HL-60/S4 treated with phorbol 12-myristate 13-acetate at 8.2 ng/mL for 4 days and 3 days (cell line): ENCODE results near the gene ZBTB7C.

Experiments
- in situ Hi-C: fragments of 300-500 bp; cut with MboI; formaldehyde crosslinking; loops from 2 replicates; pipeline ENCODE4 v1.15.0; 2022; ENCODE audit warnings: low sequenced_read_pairs

ZBTB7C gene

DNA sequence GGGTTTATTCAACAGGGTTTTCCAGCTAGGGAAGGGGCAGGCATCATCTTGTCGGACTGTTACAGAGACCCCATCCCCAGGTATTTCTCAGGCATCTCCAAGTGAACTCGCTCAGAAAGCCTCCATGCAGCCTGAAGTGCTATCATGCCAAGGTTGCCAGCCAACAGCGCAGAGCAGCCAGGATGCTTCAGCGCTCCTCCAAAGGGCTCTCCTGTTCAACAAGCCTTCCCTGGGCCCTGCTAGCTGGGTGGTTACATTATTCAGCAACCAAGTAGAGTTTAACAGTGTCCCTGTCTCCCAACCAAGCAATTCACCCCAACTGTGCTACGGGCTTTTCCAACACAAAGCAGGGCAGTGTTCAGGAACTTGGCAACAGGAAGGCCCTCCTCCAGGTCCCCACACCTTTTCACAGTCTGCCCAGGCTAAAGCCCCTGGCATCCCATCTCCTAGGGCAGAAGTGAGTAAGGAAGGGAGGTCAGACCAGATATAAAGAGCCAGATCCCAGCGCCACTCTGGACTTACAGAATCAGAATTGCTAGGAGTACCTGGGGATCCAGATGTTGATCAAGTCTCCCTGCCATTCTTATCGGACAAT, 52.9 kb downstream of the ZBTB7C start:
- in situ Hi-C loops: no loop called here

DNA sequence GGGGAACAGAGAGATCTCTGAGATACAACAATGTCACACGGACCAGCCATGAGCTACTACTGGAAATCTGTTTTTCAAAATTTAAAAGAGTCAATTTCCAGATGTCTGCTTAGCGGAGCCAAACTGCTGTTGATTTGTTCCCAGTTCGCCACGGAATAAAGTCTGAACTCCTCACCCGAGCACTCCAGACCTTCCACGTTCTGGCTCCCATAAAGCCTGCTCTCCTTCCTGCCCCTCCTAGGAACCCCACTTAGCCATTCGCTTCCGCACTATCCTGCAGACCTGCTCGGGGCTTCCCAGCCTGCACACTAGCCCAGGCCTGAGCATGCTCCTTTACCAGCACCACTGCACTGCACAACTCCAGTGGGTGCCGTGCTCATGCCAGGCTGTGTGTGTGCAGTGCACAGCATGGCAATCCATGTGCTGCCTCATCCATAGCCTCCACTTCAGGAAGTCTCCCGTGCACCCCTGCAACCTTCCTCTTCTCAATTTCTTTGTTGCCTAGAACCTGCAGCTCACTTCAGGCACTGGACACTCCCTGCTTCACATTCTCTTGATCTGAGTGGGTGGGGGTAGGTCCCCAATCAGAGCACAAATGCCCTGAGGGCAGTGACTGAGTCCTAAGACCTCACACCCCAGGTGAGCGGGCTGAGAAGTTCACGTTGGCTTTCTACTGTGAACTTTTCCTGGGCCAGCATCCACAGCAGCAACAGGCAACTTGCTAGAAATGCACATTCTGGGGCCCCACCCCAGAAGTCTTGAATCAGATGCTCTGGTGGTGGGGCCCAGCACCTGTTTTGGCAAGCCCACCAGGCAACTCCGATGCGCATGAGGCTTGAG, 53.7 kb downstream of the ZBTB7C start:
- in situ Hi-C loops: no loop called here

GRCh38 chr18:48354746-48355260, 54.4 kb downstream of the ZBTB7C start:
- in situ Hi-C loops: no loop called here

- in situ Hi-C loops: no loop called here
Measured at GRCh38 chr18:48352051-48352755, 57.0 kb downstream of the ZBTB7C start.

DNA sequence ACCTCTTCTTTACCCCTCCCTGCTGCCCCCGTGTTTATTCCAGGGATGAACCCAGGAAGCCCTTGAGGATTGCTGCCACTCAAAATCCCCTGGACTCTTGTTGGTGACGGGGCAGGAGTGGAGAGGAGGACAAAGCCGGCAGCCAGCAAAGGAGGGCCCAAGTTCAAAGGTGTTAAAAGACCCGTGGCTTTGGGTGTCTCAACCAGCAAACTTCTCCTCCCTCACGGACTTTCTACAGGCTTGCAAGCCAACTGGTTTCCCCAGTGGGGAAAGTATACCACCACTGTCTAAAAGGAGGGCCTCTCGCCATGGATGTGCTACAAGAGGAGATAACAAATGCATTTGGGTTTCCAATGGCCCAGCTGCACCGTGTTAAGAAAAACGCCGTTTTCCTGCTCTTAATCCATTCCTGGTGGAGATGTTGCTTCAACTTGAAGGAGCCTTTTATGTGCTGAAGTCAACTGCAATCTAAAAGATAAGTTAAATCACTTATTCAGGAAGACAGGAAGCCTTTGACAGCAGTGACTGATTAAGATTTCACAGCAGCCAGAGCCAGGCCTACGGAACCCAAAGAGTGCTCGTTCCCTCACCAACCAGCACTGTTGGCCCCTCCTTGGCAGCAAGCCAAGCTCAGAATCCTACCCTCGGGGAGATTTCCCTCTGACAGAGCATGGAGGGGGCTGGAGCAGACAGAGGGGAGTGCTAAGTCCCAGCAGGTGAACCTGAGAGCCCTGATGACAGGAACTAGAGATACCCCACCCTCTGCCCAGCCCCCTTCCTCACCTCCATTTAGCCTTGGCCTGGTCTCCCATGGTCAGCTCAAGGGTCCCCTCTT, 57.8 kb downstream of the ZBTB7C start:
- in situ Hi-C loops: no loop called here

GRCh38 chr18:48348739-48349138, 60.4 kb downstream of the ZBTB7C start:
- in situ Hi-C loops: no loop called here

DNA sequence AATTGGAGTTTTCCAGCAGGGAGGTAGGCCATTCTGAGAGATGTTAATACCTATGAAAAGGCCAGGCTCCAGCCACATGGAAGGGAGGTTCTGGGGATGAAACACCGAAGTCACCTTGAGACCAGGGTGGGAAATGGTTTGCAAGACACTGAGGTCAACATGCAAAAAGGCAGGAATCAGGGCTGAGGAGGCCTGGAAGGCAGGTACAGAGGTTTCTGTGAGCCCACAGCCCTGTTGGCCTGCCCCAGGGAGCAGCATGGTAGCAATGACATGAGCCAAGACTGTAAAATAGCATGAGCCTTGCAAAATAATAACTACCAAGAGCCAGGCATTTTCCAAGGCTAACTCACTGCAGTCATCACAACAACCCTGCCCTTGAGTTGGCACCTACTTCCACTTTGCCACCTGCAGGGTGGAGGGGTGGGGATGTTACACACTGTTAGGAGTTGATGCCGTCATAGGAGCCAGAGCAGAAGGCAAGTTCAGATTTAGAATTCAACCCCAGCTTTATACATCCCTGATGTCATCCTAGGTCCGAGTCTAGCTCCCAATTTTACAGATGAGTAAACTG, 61.3 kb downstream of the ZBTB7C start:
- in situ Hi-C loops: no loop called here

- in situ Hi-C loops: no loop called here
Measured at GRCh38 chr18:48345596-48345995, 63.6 kb downstream of the ZBTB7C start.

- in situ Hi-C loops: no loop called here
Measured at GRCh38 chr18:48342581-48342980, 66.6 kb downstream of the ZBTB7C start.

DNA sequence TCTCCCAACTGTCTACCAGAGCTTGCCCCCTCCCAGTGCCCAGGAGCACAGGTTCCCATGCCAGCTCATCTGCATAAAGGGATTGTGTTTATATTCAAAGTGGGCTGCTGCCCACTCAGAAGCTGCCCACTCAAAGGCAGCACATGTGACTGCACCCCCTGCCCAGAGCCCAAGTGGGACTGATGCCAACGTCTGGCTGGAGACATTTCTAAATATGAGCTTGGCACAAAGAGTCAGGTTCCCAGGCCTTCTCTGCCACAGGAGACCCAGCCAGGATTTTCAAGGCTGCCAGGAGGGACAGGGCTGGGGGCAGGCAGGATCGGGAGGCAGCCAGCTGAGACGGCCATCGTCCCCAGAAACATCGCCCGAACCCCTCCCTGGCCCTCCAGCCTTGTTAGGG, 67.1 kb downstream of the ZBTB7C start:
- in situ Hi-C loops: no loop called here

DNA sequence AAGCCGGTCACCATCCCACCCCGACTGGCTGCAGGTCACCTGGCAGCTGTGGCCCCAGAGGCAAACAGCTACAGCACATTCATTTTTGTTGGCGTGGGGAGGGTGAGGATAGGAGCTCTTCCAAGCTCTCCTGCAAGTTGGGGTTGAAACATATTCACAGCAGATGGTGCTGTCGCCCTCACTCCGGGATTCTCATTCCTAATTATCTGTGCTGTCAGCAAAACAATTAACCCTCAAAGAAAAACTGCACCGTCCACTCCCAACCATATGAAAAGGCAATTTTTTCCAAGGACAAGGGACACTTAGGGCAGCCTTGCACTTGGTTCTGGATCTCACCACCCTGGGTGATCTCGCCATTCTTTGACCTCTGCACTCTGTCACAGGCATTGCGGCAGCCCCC, 68.6 kb downstream of the ZBTB7C start:
- in situ Hi-C loops: no loop called here

- in situ Hi-C loops: no loop called here
Measured at GRCh38 chr18:48339692-48340091, 69.5 kb downstream of the ZBTB7C start.

- in situ Hi-C loops: no loop called here
Measured at GRCh38 chr18:48338915-48339314, 70.3 kb downstream of the ZBTB7C start.

GRCh38 chr18:48337053-48337452, 72.1 kb downstream of the ZBTB7C start:
- in situ Hi-C loops: no loop called here

- in situ Hi-C loops: no loop called here
Measured at GRCh38 chr18:48336332-48336731, 72.9 kb downstream of the ZBTB7C start.

DNA sequence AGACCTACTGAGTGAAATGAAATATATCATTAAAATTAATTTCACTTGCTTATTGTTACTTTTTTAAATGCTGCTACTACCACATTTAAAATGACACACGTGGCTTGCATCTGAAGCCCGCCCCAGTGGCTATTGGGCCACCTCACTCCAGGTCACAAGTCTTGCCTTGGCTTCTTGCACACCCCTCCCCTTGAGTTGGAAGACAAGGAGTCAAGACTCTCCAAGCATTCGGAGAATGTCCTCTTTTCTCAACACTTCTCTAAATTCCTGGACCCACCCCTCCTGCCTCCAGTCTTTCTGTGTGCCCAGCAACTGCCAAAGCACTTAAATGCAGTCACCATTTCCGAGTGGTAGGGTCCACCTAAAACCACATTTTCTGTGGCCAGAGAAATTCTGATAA, 73.4 kb downstream of the ZBTB7C start:
- in situ Hi-C loops: no loop called here

DNA sequence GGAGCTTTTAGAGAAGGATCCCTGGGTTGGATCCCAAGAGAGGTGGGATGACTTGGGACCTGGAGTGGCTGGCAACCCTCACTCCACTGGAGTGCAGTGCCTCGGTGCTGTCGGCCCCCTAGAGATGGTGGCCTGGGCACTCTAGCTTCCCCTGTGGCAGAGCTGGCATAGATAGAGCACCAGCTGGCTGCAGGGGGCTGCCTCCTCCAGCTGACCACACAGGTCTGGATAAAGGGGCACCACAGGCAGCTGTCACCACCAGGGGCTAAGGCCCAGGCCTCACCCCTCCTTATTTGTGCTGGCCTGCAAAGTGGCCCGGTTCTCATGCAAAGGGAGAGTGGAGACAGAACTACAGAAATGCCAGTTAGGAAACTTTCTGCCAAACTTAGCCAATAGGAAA, 74.3 kb downstream of the ZBTB7C start:
- in situ Hi-C loops: no loop called here

DNA sequence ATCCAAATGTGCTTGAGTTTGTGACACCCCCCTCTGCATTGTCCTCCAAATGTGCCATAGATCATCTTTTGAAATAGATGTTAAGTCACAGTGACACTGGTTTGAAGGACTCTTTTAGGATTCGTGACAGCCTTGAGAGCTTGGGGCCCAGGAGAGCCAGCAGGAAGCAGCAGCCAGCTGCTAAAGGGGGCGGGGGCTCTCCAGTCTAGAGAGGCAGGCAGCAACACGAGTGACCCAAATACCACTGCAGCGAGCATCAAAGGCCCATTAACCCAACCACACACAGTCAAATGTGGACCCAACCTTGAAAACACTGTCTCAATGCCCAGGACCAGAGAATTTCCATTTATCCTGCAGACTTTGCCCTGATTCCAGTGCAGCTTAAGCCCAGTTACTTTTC, 75.6 kb downstream of the ZBTB7C start:
- in situ Hi-C loops: no loop called here

DNA sequence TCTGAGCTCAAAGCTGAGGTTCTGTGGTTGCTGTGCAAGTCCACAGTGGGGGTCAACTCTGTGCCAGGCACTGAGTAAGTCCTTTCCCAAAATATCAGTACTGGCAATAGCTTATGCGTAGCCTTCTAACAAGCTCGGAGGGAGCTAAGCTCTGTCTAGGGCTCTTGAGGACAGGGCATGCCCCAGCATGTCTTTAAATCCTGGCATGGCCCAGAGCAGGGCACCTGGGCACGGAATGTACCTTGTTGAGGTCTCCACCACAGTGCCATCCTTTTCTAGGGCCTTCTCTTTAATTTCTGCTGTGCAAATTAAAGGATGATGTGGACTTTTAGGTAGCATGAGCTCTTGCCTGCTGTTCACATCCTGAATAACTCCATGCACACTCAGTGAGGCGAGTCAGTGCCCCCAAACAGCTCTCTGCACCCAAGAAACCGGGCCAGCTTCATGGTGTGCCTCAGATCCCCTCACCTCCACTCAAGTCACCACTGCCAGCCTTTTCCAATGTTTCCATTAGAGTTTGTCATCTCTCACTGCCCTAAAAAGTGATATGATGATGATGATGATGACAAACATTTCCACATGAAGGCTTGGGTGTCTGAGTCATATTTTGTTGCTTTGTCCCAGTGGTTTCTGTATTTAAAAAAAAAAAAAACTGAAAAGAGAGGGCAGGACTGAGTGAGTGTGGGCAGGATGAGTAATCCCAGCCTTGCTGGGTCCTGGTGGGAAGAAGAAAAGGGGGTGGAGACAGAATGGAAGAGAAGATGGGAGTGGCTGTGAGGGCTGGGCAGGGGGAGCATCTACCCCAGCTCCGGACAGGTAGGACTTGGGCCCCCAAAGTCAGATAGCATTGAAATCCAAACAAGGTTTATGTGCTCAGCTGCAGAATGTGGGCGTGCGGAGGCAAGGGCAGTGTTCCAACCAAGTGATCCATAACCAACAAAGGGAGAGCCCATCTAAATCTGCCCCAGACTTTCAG, 78.9 kb downstream of the ZBTB7C start:
- in situ Hi-C loops: no loop called here
